DMS153 treated with DMSO at 0.1 percent for 48 hours (cell line): ENCODE results near the gene MLH3.

Experiments
- DNase-seq: peaks from one replicate; lab custom pipeline; 2025; ENCODE audit not compliant: unreplicated experiment; lab: John Stamatoyannopoulos, UW

Gene MLH3

DNA sequence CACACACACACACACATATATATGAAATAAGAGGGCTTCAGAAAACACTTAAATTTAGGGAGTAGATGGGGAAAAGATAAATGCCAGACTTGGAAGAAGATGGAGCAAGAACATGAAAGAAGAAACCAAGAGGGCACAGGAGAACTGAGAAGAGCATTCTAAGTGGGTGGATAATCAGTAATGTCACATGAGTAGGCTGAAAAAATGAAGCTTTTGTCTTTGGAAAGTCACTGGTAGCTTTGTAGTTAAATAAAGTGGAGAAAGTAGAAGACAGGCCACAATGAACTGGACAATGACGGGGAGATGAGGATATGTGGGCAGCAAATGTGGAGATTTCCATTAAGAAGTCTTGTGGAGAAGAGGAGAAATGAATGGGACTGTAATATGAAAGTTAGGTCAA, 15.9 kb upstream of the MLH3 start:
- no peak for DNase-seq

DNA sequence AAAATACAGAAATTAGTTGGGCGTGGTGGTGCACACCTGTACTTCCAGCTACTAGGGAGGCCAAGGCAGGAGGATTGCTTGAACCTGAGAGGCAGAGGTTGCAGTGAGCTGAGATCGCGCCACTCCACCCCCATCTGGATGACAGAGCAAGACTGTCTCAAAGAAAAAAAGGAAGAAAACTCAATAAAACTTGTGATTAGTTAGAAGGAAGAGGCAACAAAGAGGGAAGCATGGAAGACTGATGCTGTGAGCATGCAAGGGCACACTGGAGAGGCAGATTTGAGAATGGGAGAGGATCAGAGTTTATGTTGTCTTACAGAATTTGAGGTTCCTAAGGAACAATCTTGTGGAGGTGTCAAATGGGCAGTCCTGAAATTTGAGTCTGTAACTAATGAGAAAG, 15.4 kb upstream of the MLH3 start:
- no peak for DNase-seq

- DNase-seq: no peak
Observed at GRCh38 chr14:75064205-75064567, 12.9 kb upstream of the MLH3 start.

DNA sequence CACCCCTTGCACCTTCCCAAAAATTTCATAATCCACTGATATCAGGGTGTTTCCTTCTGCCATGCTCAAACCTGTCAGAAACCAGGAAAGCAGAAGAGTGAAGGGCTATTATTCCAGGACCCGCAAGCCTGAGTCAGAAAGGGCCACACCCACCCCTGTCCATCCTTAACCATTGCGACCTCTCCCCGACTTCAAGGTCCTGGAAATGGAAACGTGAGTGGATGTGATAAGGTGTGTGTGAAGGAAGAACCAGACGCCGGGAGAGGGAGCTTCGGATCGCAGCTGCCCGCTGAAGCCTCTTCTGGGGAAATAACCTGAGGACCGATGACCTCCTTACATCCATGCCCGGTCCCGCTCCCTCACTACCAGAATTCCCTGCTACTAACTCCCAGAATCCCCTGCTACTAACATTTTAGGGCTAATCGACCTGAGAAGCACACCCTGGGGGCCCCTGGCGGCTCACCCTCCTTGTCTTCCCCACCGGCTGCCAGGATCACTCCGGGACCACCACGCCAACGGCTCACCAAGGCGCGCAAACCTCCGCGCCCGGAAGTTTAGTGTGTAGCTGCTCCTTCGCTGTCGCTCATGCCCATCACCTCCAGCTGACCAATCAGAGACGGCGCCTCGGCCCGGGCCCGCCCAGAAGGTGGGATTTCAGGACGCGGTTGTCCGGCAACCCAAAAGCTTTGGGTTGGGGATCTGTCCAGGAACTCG, 12.4 kb upstream of the MLH3 start, which contains the start of gene ACYP1:
Gene ACYP1 (minus strand): TSS at position 534 of the 714 bp plus-strand sequence. CDS start 471 bp downstream, at position 63.
- DNase-seq: peak; percentile 66

- DNase-seq: no peak
Observed at GRCh38 chr14:75063013-75063412, 11.7 kb upstream of the MLH3 start.

- no peak for DNase-seq
Observed at GRCh38 chr14:75060420-75060819, 9.2 kb upstream of the MLH3 start.

DNA sequence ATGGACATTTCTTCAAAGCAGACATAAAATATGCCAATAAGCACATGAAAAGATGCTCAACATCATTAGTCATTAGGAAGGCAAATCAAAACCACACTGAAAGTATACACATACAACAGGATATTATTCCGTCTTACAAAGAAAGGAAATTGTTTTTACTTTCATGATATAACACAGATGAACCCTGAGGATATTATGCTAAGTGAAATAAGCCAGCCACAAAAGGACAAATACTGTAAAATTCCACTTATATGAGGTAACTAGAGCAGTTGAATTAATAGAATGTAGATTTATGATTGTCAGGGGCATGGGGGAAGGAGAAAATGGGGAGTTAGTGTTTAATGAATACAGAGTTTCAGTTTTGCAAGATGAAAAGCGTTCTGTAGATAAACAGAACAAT, 8.4 kb upstream of the MLH3 start:
- DNase-seq: no peak

DNA sequence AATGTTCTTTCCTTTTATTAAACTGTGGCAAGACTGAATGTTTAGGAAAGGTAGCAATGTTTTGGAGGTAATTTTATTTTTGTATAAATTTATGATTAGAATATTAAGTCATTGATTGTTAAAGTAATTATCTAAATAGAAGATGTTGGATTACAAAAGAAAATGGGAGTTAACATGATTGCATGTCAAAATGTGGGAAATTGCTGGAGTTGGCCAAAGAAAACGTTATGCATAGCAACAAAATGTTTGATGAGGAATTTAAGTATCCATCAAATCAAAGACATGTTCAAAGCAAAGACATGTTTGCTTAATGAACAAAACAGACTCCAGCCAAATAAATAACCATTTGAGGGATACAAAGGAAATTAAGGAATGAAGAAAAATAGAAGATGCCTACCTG, 3.2 kb upstream of the MLH3 start:
- no peak for DNase-seq

DNA sequence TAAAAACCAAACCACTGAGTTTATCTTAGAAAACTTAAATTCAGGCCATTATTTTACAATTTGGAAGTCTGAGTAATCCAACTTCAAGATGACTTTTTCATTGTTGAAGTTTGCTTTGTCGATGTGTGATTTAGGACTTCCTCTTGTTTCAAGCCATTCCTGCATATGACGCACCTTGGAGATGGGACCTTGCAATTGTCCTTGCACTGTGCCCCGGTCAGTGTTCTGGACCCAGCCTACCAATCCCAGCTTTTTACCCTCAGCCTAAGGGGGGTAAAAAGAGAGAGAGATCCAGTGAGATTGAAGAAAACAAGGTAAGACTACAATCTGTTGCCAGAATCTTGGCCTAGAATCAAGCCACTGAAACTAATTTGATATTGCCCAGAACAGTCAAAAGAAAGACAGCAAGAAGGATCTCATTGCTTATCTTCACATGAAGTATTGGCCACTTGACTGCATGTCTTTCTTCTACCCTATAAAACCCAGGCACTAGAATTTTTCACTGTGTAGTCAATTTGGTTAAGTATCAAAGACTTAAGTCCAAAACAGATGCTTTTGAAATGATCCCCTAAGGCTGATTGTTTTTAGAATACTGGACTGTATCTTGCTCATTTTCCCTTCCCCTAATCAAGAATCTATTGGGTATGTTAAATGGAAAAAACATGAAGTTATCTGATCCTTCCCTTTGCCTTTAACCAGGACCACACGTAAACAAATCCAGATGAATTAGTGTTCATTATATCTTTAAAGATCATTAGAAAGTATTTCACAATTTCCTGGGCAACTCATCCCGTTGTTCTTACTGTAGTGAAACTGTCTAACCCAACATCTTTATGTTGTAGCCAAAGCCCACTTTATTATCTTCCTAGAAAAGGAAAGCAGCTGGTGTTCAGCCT, 2.4 kb upstream of the MLH3 start:
- no peak for DNase-seq

- no peak for DNase-seq
Observed at GRCh38 chr14:75051556-75051899, 261 bp upstream of the MLH3 start.

DNA sequence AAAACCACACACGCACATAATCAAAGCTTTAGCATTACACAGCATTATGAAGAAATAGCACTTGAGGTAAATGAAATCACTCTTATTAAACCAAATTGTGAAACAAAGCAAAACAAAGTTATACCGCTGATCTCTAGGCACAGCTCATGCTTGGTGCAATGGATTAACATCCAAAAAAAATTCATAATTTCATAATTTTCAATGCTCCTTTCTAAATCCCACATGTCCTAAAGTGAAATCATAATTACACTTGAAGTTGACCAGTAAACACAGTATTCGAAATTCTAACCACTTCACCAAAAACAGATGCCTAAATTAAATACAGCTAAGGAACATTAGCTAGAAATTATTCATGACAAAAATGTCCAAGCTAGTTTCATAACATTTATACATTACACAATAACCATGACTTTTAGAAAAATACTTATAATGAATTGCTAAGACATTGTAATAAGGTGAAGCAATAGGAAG, 1.5 kb downstream of the MLH3 start:
- DNase-seq: no peak

DNA sequence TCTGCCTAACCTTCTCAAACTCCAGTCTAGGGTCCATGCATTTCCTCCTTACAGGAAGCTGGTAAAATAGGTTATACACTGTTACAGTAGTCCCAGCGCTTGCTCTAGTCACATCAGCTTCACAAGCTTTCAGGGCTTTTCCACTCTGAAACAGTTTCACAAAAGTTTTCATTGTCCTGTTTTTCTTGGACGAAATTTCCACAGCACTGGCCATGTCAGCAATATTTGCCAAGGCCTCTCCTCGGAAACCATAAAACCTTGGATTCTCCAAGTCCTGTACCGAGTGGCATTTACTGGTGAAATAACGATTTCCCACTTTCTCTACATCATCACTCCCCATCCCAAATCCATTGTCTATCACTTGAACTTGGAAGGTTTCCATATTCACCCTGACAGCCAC, 2.1 kb downstream of the MLH3 start:
- DNase-seq: no peak

- no peak for DNase-seq
Observed at GRCh38 chr14:75048101-75048500, 3.2 kb downstream of the MLH3 start.

GRCh38 chr14:75047506-75047905, 3.8 kb downstream of the MLH3 start:
- DNase-seq: no peak

DNA sequence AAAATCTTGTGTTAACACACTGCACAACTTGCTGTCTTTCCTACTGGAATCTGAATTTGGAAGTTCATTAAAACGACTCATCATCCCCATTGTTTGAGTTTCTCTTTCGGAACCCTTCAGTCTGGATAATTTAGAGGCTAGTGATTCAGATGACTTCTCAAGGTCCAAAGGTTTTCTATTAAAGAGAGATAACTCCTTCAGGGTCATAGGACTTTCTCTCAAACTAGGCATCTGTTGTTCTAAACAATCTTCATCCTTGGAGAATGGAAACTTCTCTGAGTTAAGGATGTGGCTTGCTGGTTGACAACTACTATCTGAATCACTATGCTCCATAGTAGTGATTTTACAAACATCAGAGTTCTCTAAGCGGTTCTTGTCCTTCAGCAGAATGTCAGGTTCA, 4.4 kb downstream of the MLH3 start:
- DNase-seq: no peak

DNA sequence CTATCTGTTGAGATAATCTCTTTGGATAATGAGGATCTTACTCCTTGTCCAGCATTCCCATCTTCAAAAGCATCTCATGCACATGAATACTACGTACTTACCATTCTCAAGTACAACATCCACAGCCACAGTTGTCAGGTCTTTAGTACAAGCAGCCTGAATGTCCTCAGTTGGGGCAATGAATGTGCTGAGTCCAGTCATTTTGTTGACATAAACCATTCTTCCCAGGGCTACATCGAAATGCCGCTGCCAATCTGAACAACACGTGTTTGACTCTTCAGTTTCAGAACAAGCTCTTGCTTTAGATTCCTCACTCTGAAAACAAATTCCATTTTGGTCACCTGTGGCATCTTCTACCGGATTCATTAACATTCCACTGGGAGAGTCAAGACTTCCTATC, 5.0 kb downstream of the MLH3 start:
- DNase-seq: no peak

DNA sequence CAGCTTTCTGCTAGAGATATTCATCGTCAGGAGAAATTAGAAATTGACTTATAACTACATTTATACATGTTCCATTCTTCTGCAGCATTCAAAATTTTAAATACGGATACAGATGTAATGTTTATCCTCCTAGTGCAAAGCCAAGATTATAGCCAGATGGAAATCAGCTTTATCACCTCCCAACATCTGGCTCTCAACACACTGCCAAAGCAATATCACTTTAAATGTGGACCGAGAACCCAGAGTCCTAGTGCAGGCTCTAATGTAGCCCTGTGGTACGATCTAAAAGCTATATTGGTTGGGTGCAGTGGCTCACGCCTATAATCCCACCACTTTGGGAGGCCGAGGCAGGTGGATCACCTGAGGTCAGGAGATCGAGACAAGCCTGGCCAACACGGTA, 6.5 kb downstream of the MLH3 start:
- DNase-seq: no peak

DNA sequence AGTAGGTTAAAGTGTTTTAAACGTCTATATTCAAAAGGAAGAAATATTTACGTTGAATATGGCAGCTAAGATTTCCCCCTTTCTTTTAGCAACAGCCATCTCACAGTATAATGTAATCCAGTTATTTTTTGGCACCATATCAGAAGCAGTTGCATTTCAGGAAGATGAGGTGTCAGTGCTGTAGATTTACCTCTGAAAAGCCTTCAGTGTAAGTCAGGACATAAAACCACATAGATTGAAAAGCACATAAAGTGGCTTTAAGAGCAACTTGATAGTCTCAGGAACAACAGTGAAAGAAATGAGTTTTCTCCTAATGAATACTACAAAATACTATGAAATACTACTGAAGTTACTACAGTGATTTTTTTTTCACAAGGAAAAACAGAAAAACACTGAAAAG, 6.9 kb downstream of the MLH3 start:
- no peak for DNase-seq

GRCh38 chr14:75042035-75042434, 9.2 kb downstream of the MLH3 start:
- no peak for DNase-seq

DNA sequence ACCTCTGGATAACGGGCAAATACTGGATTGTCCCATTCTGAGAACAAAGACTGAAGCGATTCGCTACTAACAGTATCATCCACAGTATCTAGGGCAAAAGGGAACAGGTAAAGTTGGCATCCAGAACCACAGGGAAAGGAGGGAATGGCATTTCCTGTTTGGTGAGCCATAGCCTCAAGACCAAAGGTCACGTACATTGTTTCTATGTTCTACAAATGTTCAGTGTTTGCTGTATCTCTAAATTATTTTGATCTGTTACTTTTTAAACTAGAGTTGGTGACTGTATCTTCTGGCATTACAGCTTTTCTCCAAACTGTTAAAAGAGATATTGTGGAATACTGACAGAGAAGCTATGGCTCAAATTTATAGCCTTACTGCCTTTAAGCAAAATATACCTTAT, 9.7 kb downstream of the MLH3 start:
- no peak for DNase-seq

DNA sequence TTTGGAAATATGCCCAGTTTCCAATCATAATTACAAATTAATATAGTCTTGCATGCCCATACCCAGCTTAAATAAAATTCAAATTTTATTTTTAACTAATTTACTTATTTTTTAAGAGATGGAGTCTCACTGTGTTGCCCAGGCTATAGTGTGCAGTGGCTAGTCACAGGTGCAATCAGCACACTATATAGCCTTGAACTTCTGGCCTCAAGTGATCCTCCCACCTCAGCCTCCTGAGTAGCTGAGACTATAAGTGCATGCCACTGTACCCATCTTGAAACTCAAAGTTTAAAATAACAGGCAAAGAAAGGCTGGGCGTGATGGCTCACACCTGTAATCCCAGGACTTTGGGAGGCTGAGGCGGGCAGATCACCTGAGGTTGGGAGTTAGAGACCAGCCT, 10.3 kb downstream of the MLH3 start:
- no peak for DNase-seq

DNA sequence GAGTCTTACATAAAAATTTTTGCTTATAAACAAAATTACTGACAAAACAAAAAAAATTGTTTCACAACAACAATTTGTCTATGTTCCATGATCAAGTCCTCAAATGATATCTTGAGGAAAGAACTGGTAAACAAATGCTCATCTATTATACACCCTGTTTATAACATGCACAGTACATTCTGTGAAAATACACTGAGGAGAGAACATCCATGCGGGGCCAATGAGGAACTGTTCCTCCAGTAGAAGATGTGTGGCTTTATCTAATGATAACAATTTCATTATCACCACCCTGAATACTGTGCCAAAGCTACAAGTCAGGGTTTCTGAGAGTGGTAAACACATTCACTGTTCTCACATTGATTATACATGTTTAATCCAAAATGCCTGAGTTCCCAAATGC, 10.8 kb downstream of the MLH3 start:
- no peak for DNase-seq
